ENCODE measurements around the gene TBC1D22A. TPM values are rescaled to one million over a fixed set of nuclear protein-coding genes. Genes with fewer than 3 reads are reported as not detected.

The TBC1D22A gene
- total RNA-seq, 6 donors from 2014 or later: 27.1 to 48.2 (median 35.3) TPM

DNA sequence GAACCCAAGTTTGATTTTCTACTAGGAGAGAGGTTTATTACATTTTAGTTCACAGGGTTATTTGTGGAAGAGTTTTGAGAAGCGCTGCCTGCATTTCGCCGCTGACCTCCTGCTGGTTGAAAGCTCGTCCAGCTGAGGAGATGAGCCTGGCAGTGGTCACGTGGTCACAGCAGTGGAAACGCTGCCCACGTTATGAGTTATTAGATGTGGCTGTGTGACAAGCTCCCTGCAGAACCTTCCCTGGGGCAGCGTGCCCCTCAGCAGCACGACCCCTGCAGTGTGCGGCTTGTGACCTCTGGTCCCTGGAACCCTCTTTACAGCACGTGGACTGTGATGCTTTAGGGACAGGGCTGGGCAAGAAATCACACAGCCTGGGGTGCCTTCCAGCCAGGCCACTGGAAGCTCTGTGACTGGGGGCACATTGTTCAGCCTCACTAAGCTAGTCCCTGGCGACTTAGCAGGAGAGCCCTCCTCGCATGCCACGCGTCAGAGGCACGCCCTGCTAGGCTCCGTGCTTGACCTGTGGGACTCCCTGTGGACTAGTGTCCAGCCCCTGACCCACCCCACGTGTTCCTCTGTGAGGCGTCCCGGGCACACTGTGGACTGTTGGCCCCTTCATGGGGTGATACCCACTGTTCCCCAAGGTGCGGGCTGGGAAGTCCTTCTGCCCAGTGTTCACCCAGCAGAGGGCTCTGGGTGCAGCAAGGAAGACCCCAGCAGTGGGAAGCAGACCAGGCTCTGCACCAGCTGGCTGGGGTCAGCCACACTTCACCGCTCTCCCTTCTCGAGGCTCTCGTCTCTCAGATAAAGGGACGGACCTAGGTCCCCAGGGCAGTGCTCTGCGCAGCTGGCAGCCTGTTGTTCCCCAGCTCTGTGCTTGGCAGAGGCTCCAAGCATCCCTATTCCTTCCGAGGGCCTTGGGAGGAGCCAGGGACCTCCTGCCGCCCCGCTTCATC lies 349.5 kb downstream of the TBC1D22A start:
- no peak for TF ChIP-seq EP300 (IDR thresholded peaks at IDR 0.05)
- no peak for TF ChIP-seq POLR2A (IDR thresholded peaks at IDR 0.05)
- no peak for TF ChIP-seq POLR2AphosphoS5 (IDR thresholded peaks at IDR 0.05)
- TF ChIP-seq, protein P1, sequence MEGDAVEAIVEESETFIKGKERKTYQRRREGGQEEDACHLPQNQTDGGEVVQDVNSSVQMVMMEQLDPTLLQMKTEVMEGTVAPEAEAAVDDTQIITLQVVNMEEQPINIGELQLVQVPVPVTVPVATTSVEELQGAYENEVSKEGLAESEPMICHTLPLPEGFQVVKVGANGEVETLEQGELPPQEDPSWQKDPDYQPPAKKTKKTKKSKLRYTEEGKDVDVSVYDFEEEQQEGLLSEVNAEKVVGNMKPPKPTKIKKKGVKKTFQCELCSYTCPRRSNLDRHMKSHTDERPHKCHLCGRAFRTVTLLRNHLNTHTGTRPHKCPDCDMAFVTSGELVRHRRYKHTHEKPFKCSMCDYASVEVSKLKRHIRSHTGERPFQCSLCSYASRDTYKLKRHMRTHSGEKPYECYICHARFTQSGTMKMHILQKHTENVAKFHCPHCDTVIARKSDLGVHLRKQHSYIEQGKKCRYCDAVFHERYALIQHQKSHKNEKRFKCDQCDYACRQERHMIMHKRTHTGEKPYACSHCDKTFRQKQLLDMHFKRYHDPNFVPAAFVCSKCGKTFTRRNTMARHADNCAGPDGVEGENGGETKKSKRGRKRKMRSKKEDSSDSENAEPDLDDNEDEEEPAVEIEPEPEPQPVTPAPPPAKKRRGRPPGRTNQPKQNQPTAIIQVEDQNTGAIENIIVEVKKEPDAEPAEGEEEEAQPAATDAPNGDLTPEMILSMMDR (IDR thresholded peaks at IDR 0.05): no peak
- DNase-seq (no peak), ATAC-seq (ENCODE audit: low FRiP score in 2 of 2) (peak in 1 of 2 donors; percentile 39)
- no peaks in the 10 kb centered on the region for H3K27me3 ChIP-seq
- H3K9me3 ChIP-seq: no peaks in the 10 kb centered on the region
- H3K4me3 ChIP-seq: no peak overlapping the region
- H3K4me1 ChIP-seq: no peaks in the 10 kb centered on the region
- no peak overlapping the region for H3K27ac ChIP-seq
- H3K36me3 ChIP-seq: peaks cover 0 to 17% (median 10%) of the 10 kb centered on the region in 4 donors
- 85 to 93% methylated on average over 27 to 28 of the region's 29 CpGs for WGBS, 2 donors

DNA sequence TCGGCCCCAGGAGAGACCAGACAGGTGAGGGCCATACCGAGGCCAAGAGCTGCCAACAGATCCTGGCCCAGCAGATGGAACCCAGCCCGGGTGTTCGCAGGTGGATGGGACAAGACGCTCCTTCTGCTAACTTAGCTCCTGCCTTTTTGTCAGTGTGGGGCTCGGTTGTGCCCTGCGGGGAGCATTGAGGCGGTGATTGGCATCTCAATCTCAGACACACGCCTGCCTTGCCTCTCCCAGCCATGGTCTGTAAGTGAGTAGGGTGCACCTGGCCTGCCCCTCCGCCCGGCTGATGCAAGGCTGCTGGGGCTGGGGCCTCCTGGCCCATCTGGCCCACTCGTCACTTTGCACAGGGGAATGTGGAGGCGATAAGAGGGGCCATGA lies 350.1 kb downstream of the TBC1D22A start:
- H3K4me1 ChIP-seq: no peaks in the 10 kb centered on the region
- DNase-seq: no peak
- H3K27me3 ChIP-seq: no peaks in the 10 kb centered on the region
- no peak overlapping the region for H3K27ac ChIP-seq
- 92 to 94% methylated on average over 3 to 9 of the region's 13 CpGs for WGBS, 2 donors
- TF ChIP-seq POLR2AphosphoS5 (IDR thresholded peaks at IDR 0.05) (no peak), EP300 (IDR thresholded peaks at IDR 0.05) (no peak), POLR2A (IDR thresholded peaks at IDR 0.05) (no peak)
- TF ChIP-seq, protein P1 (IDR thresholded peaks at IDR 0.05): no peak
- H3K36me3 ChIP-seq: peaks cover 0 to 17% (median 10%) of the 10 kb centered on the region in 4 donors
- ATAC-seq (ENCODE audit: low FRiP score in 2 of 2): no peak
- H3K4me3 ChIP-seq: no peak overlapping the region
- no peaks in the 10 kb centered on the region for H3K9me3 ChIP-seq

DNA sequence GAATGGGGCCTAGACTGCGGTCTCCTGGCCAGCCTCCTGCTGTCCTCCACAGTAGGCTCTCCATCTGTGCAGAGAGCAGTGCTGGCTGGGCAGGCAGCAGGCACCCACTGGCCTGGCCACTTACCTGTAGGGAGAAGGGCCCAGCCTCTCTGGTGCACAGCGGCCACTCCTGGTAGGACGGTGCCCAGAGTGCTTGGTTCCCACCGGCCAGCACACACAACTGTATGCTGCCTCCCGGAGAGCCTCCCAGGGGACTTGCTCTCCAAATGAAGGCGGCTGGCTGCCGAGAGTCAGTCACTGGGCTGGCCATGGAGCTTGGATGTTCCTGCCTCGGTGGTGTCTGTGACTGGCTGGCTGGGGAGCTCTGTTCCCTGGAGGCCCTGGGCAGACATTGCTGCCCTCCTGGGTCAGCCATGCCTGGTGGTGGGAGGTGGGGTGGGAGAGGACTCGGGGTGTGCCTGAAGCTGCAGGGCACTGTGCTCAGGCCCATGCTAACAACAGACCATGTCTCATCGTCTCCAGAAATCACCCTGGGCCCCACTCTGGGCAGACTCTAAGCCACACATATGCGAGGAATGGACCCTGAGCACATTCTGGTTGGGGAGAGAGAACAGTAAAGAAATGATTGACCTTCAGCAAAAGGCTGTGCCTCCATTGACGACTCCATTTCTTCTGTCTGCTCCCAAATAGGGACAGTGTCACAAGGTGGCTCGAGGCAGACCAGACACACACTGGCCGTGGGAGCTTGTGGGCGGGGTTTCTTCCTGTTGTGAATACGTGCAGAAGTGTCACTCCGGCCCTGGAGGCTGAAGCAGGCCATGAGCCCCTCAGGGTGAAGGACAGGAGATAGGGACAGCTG lies 350.8 kb downstream of the TBC1D22A start:
- no peak for ATAC-seq (ENCODE audit: low FRiP score in 2 of 2)
- DNase-seq: no peak
- Histone ChIP-seq H3K9me3 (no peaks in the 10 kb centered on the region), H3K27me3 (no peaks in the 10 kb centered on the region), H3K4me3 (no peak overlapping the region), H3K27ac (no peak overlapping the region), H3K36me3 (peaks cover 0 to 17% (median 10%) of the 10 kb centered on the region in 4 donors), H3K4me1 (no peaks in the 10 kb centered on the region)
- 85 to 88% methylated on average over 7 to 12 of the region's 17 CpGs for WGBS, 2 donors
- no peak for TF ChIP-seq POLR2AphosphoS5 (IDR thresholded peaks at IDR 0.05)
- TF ChIP-seq, protein P1 (IDR thresholded peaks at IDR 0.05): no peak
- TF ChIP-seq POLR2A (IDR thresholded peaks at IDR 0.05): no peak
- TF ChIP-seq EP300 (IDR thresholded peaks at IDR 0.05): no peak

DNA sequence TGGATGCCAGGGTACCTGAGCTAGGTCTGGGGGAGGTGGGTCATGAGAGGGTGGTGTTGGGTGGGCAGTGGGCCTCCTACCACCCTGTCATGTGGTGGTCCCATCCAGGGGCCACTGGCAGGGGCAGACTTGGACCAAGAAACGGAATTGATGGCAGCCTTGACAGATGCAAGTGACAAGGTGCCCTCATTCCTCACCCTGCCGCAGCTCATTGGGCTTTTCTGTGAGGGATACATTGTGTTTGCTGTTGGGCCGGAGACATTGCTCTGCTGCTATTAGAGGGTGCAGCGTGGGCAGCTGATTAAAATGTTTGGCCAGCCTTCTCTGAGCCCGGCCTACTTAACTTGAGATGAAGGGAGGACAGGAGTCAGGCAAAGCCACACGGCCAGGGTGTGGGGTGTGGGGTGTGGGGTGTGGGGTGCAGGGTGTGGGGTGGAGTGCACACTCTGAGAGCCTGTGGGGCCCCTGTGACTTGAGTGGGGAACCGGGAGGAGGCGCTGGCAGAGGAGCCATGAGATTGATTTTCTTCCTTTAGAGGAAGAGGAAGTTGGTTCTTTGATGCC lies 351.5 kb downstream of the TBC1D22A start:
- Histone ChIP-seq H3K4me3 (no peak overlapping the region), H3K36me3 (peaks cover 0 to 17% (median 10%) of the 10 kb centered on the region in 4 donors), H3K27me3 (no peaks in the 10 kb centered on the region), H3K9me3 (no peaks in the 10 kb centered on the region), H3K27ac (no peak overlapping the region), H3K4me1 (no peaks in the 10 kb centered on the region)
- DNase-seq: no peak
- TF ChIP-seq POLR2AphosphoS5 (IDR thresholded peaks at IDR 0.05) (no peak), POLR2A (IDR thresholded peaks at IDR 0.05) (no peak), EP300 (IDR thresholded peaks at IDR 0.05) (no peak)
- TF ChIP-seq, protein P1 (IDR thresholded peaks at IDR 0.05): no peak
- WGBS, 2 donors: 92 to 93% methylated on average over 6 to 8 of the region's 8 CpGs
- ATAC-seq (ENCODE audit: low FRiP score in 2 of 2): no peak

Data from upper lobe of left lung (tissue), 6 donors.